Thyroid gland (tissue), 4 donors: ENCODE data around the gene FADS1.

Experiments
- CTCF ChIP-seq, 6 experiments: fragments of 200-600 bp in 3 of 6; fragments of 450-650 bp in 3 of 6; sonication (generic) in 3 of 6; IDR thresholded peaks; one replicate each; pipeline ENCODE4 v1.5.1; 2016 to 2019; ENCODE audit warnings: antibody characterized with exemption in 6 of 6, mild to moderate bottlenecking in 2 of 6, inconsistent platforms in 1 of 6, moderate library complexity in 1 of 6
- POLR2A ChIP-seq, 2 donors: fragments of 450-650 bp; IDR thresholded peaks; one replicate each; pipeline ENCODE4 v1.6.1; 2017; ENCODE audit warnings: antibody characterized with exemption in 2 of 2, mild to moderate bottlenecking in 2 of 2, moderate library complexity in 1 of 2

- TF ChIP-seq CTCF (IDR thresholded peaks at IDR 0.05) (no peak), POLR2A (IDR thresholded peaks at IDR 0.05) (no peak)
Observed at GRCh38 chr11:61794579-61794978, 22.2 kb downstream of the FADS1 start.
